DOHH2 (cell line): ENCODE results near the gene FAM228B.

Source experiments
- H3F3A ChIP-seq: fragments of 200-600 bp; sonication (generic), shearing (Covaris generic); 2 replicates; pipeline ENCODE4 v1.6.0; 2016; ENCODE audit warnings: antibody characterized with exemption, mild to moderate bottlenecking; ENCODE audit not compliant: control insufficient read depth, insufficient read depth
- H3K27ac ChIP-seq: fragments of 200-600 bp; sonication (generic); 2 replicates; pipeline ENCODE4 v1.5.1; 2014; ENCODE audit warnings: low read depth, mild to moderate bottlenecking, low read length, moderate library complexity
- H3K27me3 ChIP-seq: fragments of 200-600 bp; sonication (generic); 2 replicates; pipeline ENCODE4 v1.6.1; 2014; ENCODE audit warnings: mild to moderate bottlenecking, low read length, mixed read lengths; ENCODE audit not compliant: control insufficient read depth
- H3K36me3 ChIP-seq: fragments of 200-600 bp; sonication (generic); 2 replicates; pipeline ENCODE4 v1.6.1; 2014; ENCODE audit warnings: mild to moderate bottlenecking, low read length, moderate library complexity, mixed read lengths; ENCODE audit not compliant: control insufficient read depth
- H3K4me1 ChIP-seq: fragments of 200-600 bp; sonication (generic); 2 replicates; pipeline ENCODE4 v1.6.1; 2014; ENCODE audit warnings: mild to moderate bottlenecking, low read length, mixed read lengths; ENCODE audit not compliant: control insufficient read depth
- H3K4me2 ChIP-seq: fragments of 200-600 bp; sonication (generic); 2 replicates; pipeline ENCODE4 v1.6.0; 2014; ENCODE audit warnings: mild to moderate bottlenecking, low read length, moderate library complexity
- H3K4me3 ChIP-seq: fragments of 200-600 bp; sonication (generic); 2 replicates; pipeline ENCODE4 v1.5.1; 2014; ENCODE audit warnings: mild to moderate bottlenecking, low read length, mixed read lengths
- H3K79me2 ChIP-seq: fragments of 200-600 bp; sonication (generic); 2 replicates; pipeline ENCODE4 v1.6.1; 2014; ENCODE audit warnings: mild to moderate bottlenecking, low read length, mixed read lengths; ENCODE audit not compliant: control insufficient read depth
- H3K9me2 ChIP-seq: fragments of 200-600 bp; sonication (generic); replicated peaks from 2 replicates; pipeline ENCODE4 v1.6.1; 2014; ENCODE audit warnings: mild to moderate bottlenecking, low read length, mixed read lengths; ENCODE audit not compliant: control insufficient read depth
- H3K9me3 ChIP-seq: fragments of 200-600 bp; sonication (generic); 2 replicates; pipeline ENCODE4 v1.6.1; 2014; ENCODE audit warnings: antibody characterized with exemption, low read length, mixed read lengths; ENCODE audit not compliant: control insufficient read depth, insufficient read depth
- H4K20me1 ChIP-seq: fragments of 200-600 bp; sonication (generic); 2 replicates; pipeline ENCODE4 v1.6.0; 2014; ENCODE audit warnings: low read depth, mild to moderate bottlenecking, antibody characterized with exemption, low read length, moderate library complexity; ENCODE audit not compliant: control insufficient read depth, insufficient read depth
- CTCF ChIP-seq: fragments of 200-600 bp; sonication (generic); IDR thresholded peaks from one replicate; pipeline ENCODE4 v1.5.1; 2014; ENCODE audit warnings: antibody characterized with exemption, mild to moderate bottlenecking, low read depth, low read length; ENCODE audit not compliant: poor library complexity, severe bottlenecking
- EZH2phosphoT487 ChIP-seq: fragments of 200-600 bp; sonication (generic); IDR thresholded peaks from 2 replicates; pipeline ENCODE4 v1.6.1; 2017; ENCODE audit warnings: borderline replicate concordance, mild to moderate bottlenecking, antibody characterized with exemption, low read length, moderate library complexity, mixed read lengths

The FAM228B gene

GRCh38 chr2:24183366-24184069 is 60.2 kb downstream of the FAM228B start:
- no peaks in the 10 kb centered on the region for H3K79me2 ChIP-seq
- no peaks in the 10 kb centered on the region for H3K9me2 ChIP-seq
- H3K9me3 ChIP-seq = no peaks in the 10 kb centered on the region
- peaks cover 6% of the 10 kb centered on the region for H3K4me1 ChIP-seq
- H3K27ac ChIP-seq = no peak overlapping the region
- no peak overlapping the region for H3K4me2 ChIP-seq
- no peaks in the 10 kb centered on the region for H3F3A ChIP-seq
- H3K27me3 ChIP-seq = no peaks in the 10 kb centered on the region
- no peaks in the 10 kb centered on the region for H4K20me1 ChIP-seq
- H3K4me3 ChIP-seq = no peak overlapping the region
- TF ChIP-seq EZH2phosphoT487 = no peak
- H3K36me3 ChIP-seq = no peaks in the 10 kb centered on the region

GRCh38 chr2:24189551-24189950 is 66.3 kb downstream of the FAM228B start:
- no peaks in the 10 kb centered on the region for H3K4me1 ChIP-seq
- no peak for TF ChIP-seq CTCF
- no peak for TF ChIP-seq EZH2phosphoT487

GRCh38 chr2:24190503-24190902 is 67.2 kb downstream of the FAM228B start:
- Histone ChIP-seq H3K27ac (no peak overlapping the region), H4K20me1 (no peaks in the 10 kb centered on the region), H3K4me1 (no peaks in the 10 kb centered on the region), H3K79me2 (no peaks in the 10 kb centered on the region), H3K27me3 (no peaks in the 10 kb centered on the region), H3K36me3 (no peaks in the 10 kb centered on the region), H3K9me2 (no peaks in the 10 kb centered on the region), H3K9me3 (no peaks in the 10 kb centered on the region), H3K4me2 (no peak overlapping the region), H3F3A (no peaks in the 10 kb centered on the region), H3K4me3 (no peak overlapping the region)
- TF ChIP-seq EZH2phosphoT487 (no peak), CTCF (no peak)

More at GRCh38 chr2:24189551-24189950, 66.3 kb downstream of the FAM228B start:
- Histone ChIP-seq H3K4me2 (no peak overlapping the region), H3K79me2 (no peaks in the 10 kb centered on the region), H3K9me3 (no peaks in the 10 kb centered on the region), H4K20me1 (no peaks in the 10 kb centered on the region), H3K27ac (no peak overlapping the region), H3K9me2 (no peaks in the 10 kb centered on the region), H3K4me3 (no peak overlapping the region), H3K36me3 (no peaks in the 10 kb centered on the region), H3F3A (no peaks in the 10 kb centered on the region), H3K27me3 (no peaks in the 10 kb centered on the region)

- Histone ChIP-seq H3K79me2 (no peaks in the 10 kb centered on the region), H3K27me3 (no peaks in the 10 kb centered on the region), H3K27ac (no peak overlapping the region), H3K9me2 (no peaks in the 10 kb centered on the region), H3K36me3 (no peaks in the 10 kb centered on the region), H3K4me1 (no peaks in the 10 kb centered on the region), H3K4me3 (no peak overlapping the region), H4K20me1 (no peaks in the 10 kb centered on the region), H3K9me3 (no peaks in the 10 kb centered on the region), H3F3A (no peaks in the 10 kb centered on the region), H3K4me2 (no peak overlapping the region)
- TF ChIP-seq EZH2phosphoT487 (no peak), CTCF (no peak)
These were observed 67.9 kb downstream of the FAM228B start for GRCh38 chr2:24191156-24191555.
